ENCODE data around the gene HDHD2. TPM values are rescaled to one million over a fixed set of nuclear protein-coding genes. Genes with fewer than 3 reads are reported as not detected.

The HDHD2 gene
- total RNA-seq, 1 experiment from 2014 or later: 6.3 TPM

DNA sequence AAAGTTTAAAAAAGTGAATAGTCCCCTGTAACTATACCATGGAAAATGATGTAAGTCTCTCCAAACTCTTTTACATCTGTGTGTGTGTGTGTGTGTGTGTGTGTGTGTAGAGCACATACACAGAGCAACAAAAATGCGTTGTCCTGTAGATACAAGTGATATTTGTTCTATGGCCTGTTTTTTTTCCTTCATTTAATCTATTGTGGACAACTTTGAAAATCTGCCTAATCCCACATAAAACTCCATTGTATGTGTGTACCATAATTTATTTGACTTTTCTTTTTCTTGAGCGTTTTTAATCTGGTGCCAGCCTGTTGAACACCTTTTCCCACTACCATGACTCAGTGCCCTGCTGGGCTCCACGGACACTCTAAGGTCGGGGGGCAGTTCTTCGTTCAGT lies 62.6 kb downstream of the HDHD2 start:
- Histone ChIP-seq H3K27me3 (ENCODE audit: low read length) (no peaks in the 10 kb centered on the region), H2AFZ (ENCODE audit: low read length) (no peak overlapping the region), H3K9ac (ENCODE audit: low read length) (no peak overlapping the region), H3K9me2 (replicated peaks; ENCODE audit: low read length) (no peaks in the 10 kb centered on the region), H3K4me1 (ENCODE audit: insufficient read depth, low read length) (no peaks in the 10 kb centered on the region), H3K4me2 (ENCODE audit: low read length) (no peak overlapping the region), H3K9me3 (ENCODE audit: low read length) (no peaks in the 10 kb centered on the region), H3K36me3 (ENCODE audit: low read depth, low read length) (no peaks in the 10 kb centered on the region), H3F3A (ENCODE audit: low read length, unreplicated experiment) (no peaks in the 10 kb centered on the region), H4K20me1 (ENCODE audit: low read length) (no peaks in the 10 kb centered on the region), H3K27ac (ENCODE audit: low read length) (no peak overlapping the region), H3K79me2 (ENCODE audit: low read length) (no peaks in the 10 kb centered on the region), H3K4me3 (ENCODE audit: low read length) (no peak overlapping the region)
- ChIA-PET POLR2A (ENCODE audit: unreplicated experiment) (no interaction called here), CTCF (no interaction called here)
- TF ChIP-seq EZH2 (IDR thresholded peaks at IDR 0.05; ENCODE audit: low read length, unreplicated experiment): no peak
- no peak for TF ChIP-seq EZH2phosphoT487 (IDR thresholded peaks at IDR 0.05; ENCODE audit: borderline replicate concordance, low read length)
- TF ChIP-seq, protein P1, sequence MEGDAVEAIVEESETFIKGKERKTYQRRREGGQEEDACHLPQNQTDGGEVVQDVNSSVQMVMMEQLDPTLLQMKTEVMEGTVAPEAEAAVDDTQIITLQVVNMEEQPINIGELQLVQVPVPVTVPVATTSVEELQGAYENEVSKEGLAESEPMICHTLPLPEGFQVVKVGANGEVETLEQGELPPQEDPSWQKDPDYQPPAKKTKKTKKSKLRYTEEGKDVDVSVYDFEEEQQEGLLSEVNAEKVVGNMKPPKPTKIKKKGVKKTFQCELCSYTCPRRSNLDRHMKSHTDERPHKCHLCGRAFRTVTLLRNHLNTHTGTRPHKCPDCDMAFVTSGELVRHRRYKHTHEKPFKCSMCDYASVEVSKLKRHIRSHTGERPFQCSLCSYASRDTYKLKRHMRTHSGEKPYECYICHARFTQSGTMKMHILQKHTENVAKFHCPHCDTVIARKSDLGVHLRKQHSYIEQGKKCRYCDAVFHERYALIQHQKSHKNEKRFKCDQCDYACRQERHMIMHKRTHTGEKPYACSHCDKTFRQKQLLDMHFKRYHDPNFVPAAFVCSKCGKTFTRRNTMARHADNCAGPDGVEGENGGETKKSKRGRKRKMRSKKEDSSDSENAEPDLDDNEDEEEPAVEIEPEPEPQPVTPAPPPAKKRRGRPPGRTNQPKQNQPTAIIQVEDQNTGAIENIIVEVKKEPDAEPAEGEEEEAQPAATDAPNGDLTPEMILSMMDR (conservative IDR thresholded peaks at IDR 0.05; ENCODE audit: low read depth, low read length): no peak
- BruUV-seq (replicated peaks): no TSS peak
- intact Hi-C loops (cut with micrococcal nuclease): no loop called here
- no peak for DNase-seq
- ATAC-seq: no peak

DNA sequence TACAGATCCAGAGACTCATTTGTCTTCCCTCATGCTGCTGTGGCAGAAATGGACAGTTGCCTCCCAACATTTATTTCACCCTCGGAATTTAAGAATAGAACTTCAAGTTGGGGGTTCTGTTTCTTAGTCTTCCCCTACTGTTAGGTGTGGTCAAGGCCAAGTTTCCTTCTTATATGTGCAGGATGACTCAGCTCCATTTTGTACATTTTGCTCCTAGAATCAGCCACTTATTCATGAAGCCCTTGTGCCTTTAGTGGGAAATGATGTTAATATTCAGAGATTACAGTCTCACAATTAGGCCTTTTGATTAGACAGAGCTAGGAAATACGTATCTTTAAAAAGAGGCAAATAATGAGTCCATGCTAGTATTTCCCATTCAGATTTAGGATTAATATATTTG lies 68.7 kb downstream of the HDHD2 start:
- H3K27me3 ChIP-seq (ENCODE audit: low read length): no peaks in the 10 kb centered on the region
- H3K4me1 ChIP-seq (ENCODE audit: insufficient read depth, low read length): no peaks in the 10 kb centered on the region
- H3K9me2 ChIP-seq (replicated peaks; ENCODE audit: low read length): no peaks in the 10 kb centered on the region
- H3K9ac ChIP-seq (ENCODE audit: low read length): no peak overlapping the region
- no peaks in the 10 kb centered on the region for H4K20me1 ChIP-seq (ENCODE audit: low read length)
- TF ChIP-seq, protein P1 (conservative IDR thresholded peaks at IDR 0.05; ENCODE audit: low read depth, low read length): no peak
- TF ChIP-seq EZH2phosphoT487 (IDR thresholded peaks at IDR 0.05; ENCODE audit: borderline replicate concordance, low read length) (no peak), EZH2 (IDR thresholded peaks at IDR 0.05; ENCODE audit: low read length, unreplicated experiment) (no peak)
- intact Hi-C loops (cut with micrococcal nuclease): no loop called here
- no peaks in the 10 kb centered on the region for H3F3A ChIP-seq (ENCODE audit: low read length, unreplicated experiment)
- no peaks in the 10 kb centered on the region for H3K9me3 ChIP-seq (ENCODE audit: low read length)
- ATAC-seq: no peak
- no peaks in the 10 kb centered on the region for H3K79me2 ChIP-seq (ENCODE audit: low read length)
- no peak overlapping the region for H2AFZ ChIP-seq (ENCODE audit: low read length)
- no peak for DNase-seq
- ChIA-PET CTCF (no interaction called here), POLR2A (ENCODE audit: unreplicated experiment) (no interaction called here)
- H3K4me2 ChIP-seq (ENCODE audit: low read length): no peak overlapping the region
- H3K27ac ChIP-seq (ENCODE audit: low read length): no peak overlapping the region
- no peaks in the 10 kb centered on the region for H3K36me3 ChIP-seq (ENCODE audit: low read depth, low read length)
- H3K4me3 ChIP-seq (ENCODE audit: low read length): no peak overlapping the region
- no TSS peak for BruUV-seq (replicated peaks)

DNA sequence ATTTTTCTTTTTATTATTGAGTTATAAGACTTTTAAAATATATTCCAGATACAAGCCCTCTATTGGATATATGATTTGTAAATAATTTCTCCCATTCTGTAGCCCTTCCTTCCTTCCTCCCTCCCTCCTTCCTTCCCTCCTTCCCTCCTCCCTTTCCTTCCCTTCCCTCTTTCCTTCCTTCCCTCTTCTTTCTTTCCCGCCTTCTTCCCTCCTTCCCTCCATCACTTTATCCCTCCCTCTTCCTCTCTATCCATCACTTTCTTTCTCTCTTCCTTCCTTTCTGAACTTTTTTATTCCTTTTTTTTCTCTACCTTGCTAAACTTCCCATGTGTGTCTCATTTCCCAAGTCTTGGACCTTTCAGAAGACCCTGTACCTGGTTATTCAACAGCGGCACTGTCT lies 69.4 kb downstream of the HDHD2 start:
- Histone ChIP-seq H3K4me2 (ENCODE audit: low read length) (no peak overlapping the region), H3K27me3 (ENCODE audit: low read length) (no peaks in the 10 kb centered on the region), H3K9ac (ENCODE audit: low read length) (no peak overlapping the region), H3K79me2 (ENCODE audit: low read length) (no peaks in the 10 kb centered on the region), H3K9me2 (replicated peaks; ENCODE audit: low read length) (no peaks in the 10 kb centered on the region), H3K36me3 (ENCODE audit: low read depth, low read length) (no peaks in the 10 kb centered on the region), H3K4me3 (ENCODE audit: low read length) (no peak overlapping the region), H4K20me1 (ENCODE audit: low read length) (no peaks in the 10 kb centered on the region), H3F3A (ENCODE audit: low read length, unreplicated experiment) (no peaks in the 10 kb centered on the region), H3K9me3 (ENCODE audit: low read length) (no peaks in the 10 kb centered on the region), H2AFZ (ENCODE audit: low read length) (no peak overlapping the region), H3K27ac (ENCODE audit: low read length) (no peak overlapping the region), H3K4me1 (ENCODE audit: insufficient read depth, low read length) (no peaks in the 10 kb centered on the region; the same call in 1 of the 2 replicates)
- no peak for DNase-seq
- ATAC-seq: no peak
- BruUV-seq (replicated peaks): no TSS peak
- ChIA-PET CTCF (no interaction called here), POLR2A (ENCODE audit: unreplicated experiment) (no interaction called here)
- TF ChIP-seq EZH2phosphoT487 (IDR thresholded peaks at IDR 0.05; ENCODE audit: borderline replicate concordance, low read length) (no peak), EZH2 (IDR thresholded peaks at IDR 0.05; ENCODE audit: low read length, unreplicated experiment) (no peak)
- TF ChIP-seq, protein P1 (conservative IDR thresholded peaks at IDR 0.05; ENCODE audit: low read depth, low read length): no peak
- intact Hi-C loops (cut with micrococcal nuclease): no loop called here
